Endothelial cell (in vitro differentiated cells): ENCODE results near the gene MUC13. TPM values are rescaled to one million over a fixed set of nuclear protein-coding genes. Genes with fewer than 3 reads are reported as not detected.

Experiments
- DNase-seq: peaks from one replicate; pipeline ENCODE4 v3.0.0; 2021; ENCODE audit warnings: low spot score
- H3K27ac Mint-ChIP-seq: one replicate; pipeline ENCODE4 v1.8.0; 2021; ENCODE audit warnings: mixed read lengths, inconsistent platforms; ENCODE audit not compliant: unreplicated experiment
- H3K27me3 Mint-ChIP-seq: one replicate; pipeline ENCODE4 v1.8.0; 2021; ENCODE audit warnings: mild to moderate bottlenecking, moderate library complexity, mixed read lengths, inconsistent platforms; ENCODE audit not compliant: unreplicated experiment
- H3K36me3 Mint-ChIP-seq: one replicate; pipeline ENCODE4 v1.8.0; 2021; ENCODE audit warnings: mild to moderate bottlenecking, low read depth, mixed read lengths, inconsistent platforms; ENCODE audit not compliant: unreplicated experiment
- H3K4me1 Mint-ChIP-seq: one replicate; pipeline ENCODE4 v1.8.0; 2021; ENCODE audit warnings: mild to moderate bottlenecking, mixed read lengths, inconsistent platforms; ENCODE audit not compliant: unreplicated experiment
- H3K4me3 Mint-ChIP-seq: one replicate; pipeline ENCODE4 v1.8.0; 2021; ENCODE audit warnings: mild to moderate bottlenecking, mixed read lengths, inconsistent platforms; ENCODE audit not compliant: unreplicated experiment
- H3K9me3 Mint-ChIP-seq: one replicate; pipeline ENCODE4 v1.8.0; 2021; ENCODE audit warnings: mixed read lengths, inconsistent platforms; ENCODE audit not compliant: unreplicated experiment
- CTCF ChIP-seq: fragments of 200-600 bp; sonication (generic); IDR thresholded peaks from one replicate; pipeline ENCODE4 v1.5.0; 2021; ENCODE audit warnings: antibody characterized with exemption; ENCODE audit not compliant: unreplicated experiment
- total RNA-seq: library from RNA; stranded (reverse); fragmentation: NEBNext Ultra II Directional; extraction: Animal tissue kit (Norgen Biotek cat#: 25700); gene quantifications from one replicate; pipeline ENCODE4 v1.2.1, GENCODE V29; 2021; ENCODE audit not compliant: unreplicated experiment

Gene MUC13
- total RNA-seq, 1 donor from 2014 or later, result not detected

- no peak overlapping the region for H3K27ac Mint-ChIP-seq
- peaks cover 21% of the 10 kb centered on the region for H3K4me1 Mint-ChIP-seq
- no peak overlapping the region for H3K4me3 Mint-ChIP-seq
- H3K36me3 Mint-ChIP-seq, result peaks cover 8% of the 10 kb centered on the region
- TF ChIP-seq CTCF, result no peak
- no peaks in the 10 kb centered on the region for H3K9me3 Mint-ChIP-seq
- peaks cover 3% of the 10 kb centered on the region for H3K27me3 Mint-ChIP-seq
- no peak for DNase-seq
These were observed 40.1 kb upstream of the MUC13 start for GRCh38 chr3:124974691-124975090.

GRCh38 chr3:124973290-124973689 is 38.7 kb upstream of the MUC13 start:
- DNase-seq, result no peak
- Mint-ChIP-seq H3K4me1 (peaks cover 26% of the 10 kb centered on the region), H3K27ac (no peak overlapping the region), H3K9me3 (no peaks in the 10 kb centered on the region), H3K27me3 (peaks cover 3% of the 10 kb centered on the region), H3K4me3 (no peak overlapping the region), H3K36me3 (peaks cover 6% of the 10 kb centered on the region)
- TF ChIP-seq CTCF, result no peak

GRCh38 chr3:124972457-124972856 is 37.9 kb upstream of the MUC13 start:
- H3K27ac Mint-ChIP-seq, result no peak overlapping the region
- no peak for DNase-seq
- TF ChIP-seq CTCF, result no peak
- no peaks in the 10 kb centered on the region for H3K9me3 Mint-ChIP-seq
- no peak overlapping the region for H3K4me3 Mint-ChIP-seq
- peaks cover 6% of the 10 kb centered on the region for H3K36me3 Mint-ChIP-seq
- peaks cover 3% of the 10 kb centered on the region for H3K27me3 Mint-ChIP-seq
- H3K4me1 Mint-ChIP-seq, result peaks cover 26% of the 10 kb centered on the region

GRCh38 chr3:124969963-124970722 is 35.6 kb upstream of the MUC13 start:
- H3K27me3 Mint-ChIP-seq, result peaks cover 3% of the 10 kb centered on the region
- no peak for DNase-seq
- H3K36me3 Mint-ChIP-seq, result no peaks in the 10 kb centered on the region
- H3K4me3 Mint-ChIP-seq, result no peak overlapping the region
- H3K9me3 Mint-ChIP-seq, result no peaks in the 10 kb centered on the region
- no peak overlapping the region for H3K27ac Mint-ChIP-seq
- peaks cover 20% of the 10 kb centered on the region for H3K4me1 Mint-ChIP-seq
- TF ChIP-seq CTCF, result no peak

- no peaks in the 10 kb centered on the region for H3K9me3 Mint-ChIP-seq
- H3K27me3 Mint-ChIP-seq, result peaks cover 3% of the 10 kb centered on the region
- TF ChIP-seq CTCF, result no peak
- peaks cover 10% of the 10 kb centered on the region for H3K4me1 Mint-ChIP-seq
- no peak for DNase-seq
- H3K36me3 Mint-ChIP-seq, result no peaks in the 10 kb centered on the region
- no peak overlapping the region for H3K27ac Mint-ChIP-seq
- H3K4me3 Mint-ChIP-seq, result no peak overlapping the region
These were observed 34.6 kb upstream of the MUC13 start for GRCh38 chr3:124969190-124969589.
